IPS DF 6.9 (cell line): Measurements from ENCODE around the gene SAMSN1.

ENCODE experiments used
- DNase-seq: peaks from one replicate; pipeline ENCODE4 v3.0.0-alpha.2; 2013; ENCODE audit warnings: low read depth, low spot score
- H3K27ac ChIP-seq: one replicate; pipeline ENCODE4 v1.5.1; 2013; ENCODE audit warnings: low read length, control low read depth
- H3K27me3 ChIP-seq: 2 replicates; pipeline ENCODE4 v1.6.1; 2013; ENCODE audit warnings: mild to moderate bottlenecking, low read length; ENCODE audit not compliant: control insufficient read depth, insufficient read depth
- H3K36me3 ChIP-seq: 2 replicates; pipeline ENCODE4 v1.6.1; 2013; ENCODE audit warnings: low read length; ENCODE audit not compliant: control insufficient read depth, insufficient read depth
- H3K4me1 ChIP-seq: 2 replicates; pipeline ENCODE4 v1.6.1; 2013; ENCODE audit warnings: low read length; ENCODE audit not compliant: control insufficient read depth, insufficient read depth
- H3K4me3 ChIP-seq: 2 replicates; pipeline ENCODE4 v1.5.1; 2013; ENCODE audit warnings: mild to moderate bottlenecking, low read length
- H3K9me3 ChIP-seq: 2 replicates; pipeline ENCODE4 v1.6.1; 2013; ENCODE audit warnings: low read length, inconsistent platforms; ENCODE audit not compliant: control insufficient read depth, insufficient read depth
- WGBS: extraction: QIAGEN DNeasy Blood & Tissue Kit; methylation state at CpG from one replicate; pipeline ENCODE4 v1.1.7; 2013; ENCODE audit warnings: mixed read lengths, missing lambda C conversion rate; ENCODE audit not compliant: insufficient read length, insufficient coverage; 5-methylcytosine and 5-hydroxymethylcytosine counted together

The SAMSN1 gene

DNA sequence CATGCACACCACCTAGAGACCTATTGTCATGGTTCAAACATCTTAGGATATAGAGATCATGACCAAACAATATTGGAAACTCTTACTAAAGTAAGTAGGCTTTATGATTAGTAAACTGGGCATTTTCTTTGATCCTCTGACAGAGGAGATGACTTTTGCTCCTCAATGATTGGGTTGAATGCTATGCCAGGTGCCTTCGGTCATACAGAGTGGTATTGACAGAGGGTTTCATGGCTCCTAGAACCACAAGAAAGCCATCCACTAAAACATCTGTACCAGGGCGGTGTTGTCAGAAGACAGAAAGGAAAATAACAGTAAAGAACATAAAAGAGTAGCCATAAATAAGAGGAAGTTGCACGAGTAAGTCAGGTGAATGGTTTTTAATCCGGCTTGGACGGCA is 20.8 kb upstream of the SAMSN1 start:
- H3K4me3 ChIP-seq, result no peak overlapping the region
- WGBS, result no CpG with 5 or more reads among the region's 5 CpGs
- H3K9me3 ChIP-seq, result no peaks in the 10 kb centered on the region
- H3K36me3 ChIP-seq, result no peaks in the 10 kb centered on the region
- no peak overlapping the region for H3K27ac ChIP-seq
- DNase-seq, result no peak
- no peaks in the 10 kb centered on the region for H3K4me1 ChIP-seq
- H3K27me3 ChIP-seq, result no peaks in the 10 kb centered on the region

DNA sequence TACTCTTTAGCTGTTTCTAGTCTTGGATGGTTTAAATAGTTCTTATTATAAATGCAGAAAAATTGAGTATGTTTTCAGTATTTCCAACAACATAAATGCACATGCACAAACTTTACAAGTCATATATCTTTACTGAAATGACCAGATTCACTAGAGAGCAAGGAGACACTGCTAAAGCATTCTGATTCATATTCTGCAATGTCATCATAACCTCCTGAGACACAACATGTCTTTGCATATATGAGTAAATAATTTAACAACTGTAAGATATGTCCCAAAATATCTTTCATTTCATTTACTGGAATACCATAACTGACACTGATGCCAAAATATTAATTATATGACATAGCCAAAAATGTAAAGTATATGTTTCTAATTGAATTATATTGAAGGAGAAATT is 16.8 kb upstream of the SAMSN1 start:
- Histone ChIP-seq H3K36me3 (no peaks in the 10 kb centered on the region), H3K4me3 (no peak overlapping the region), H3K27me3 (no peaks in the 10 kb centered on the region), H3K27ac (no peak overlapping the region), H3K9me3 (no peaks in the 10 kb centered on the region), H3K4me1 (no peaks in the 10 kb centered on the region)
- DNase-seq, result no peak

GRCh38 chr21:14560555-14560954 is 14.4 kb upstream of the SAMSN1 start:
- DNase-seq, result no peak
- H3K36me3 ChIP-seq, result no peaks in the 10 kb centered on the region
- H3K4me1 ChIP-seq, result no peaks in the 10 kb centered on the region
- H3K4me3 ChIP-seq, result no peak overlapping the region
- no peaks in the 10 kb centered on the region for H3K9me3 ChIP-seq
- no peak overlapping the region for H3K27ac ChIP-seq
- WGBS, result no CpG with 5 or more reads among the region's 4 CpGs
- H3K27me3 ChIP-seq, result no peaks in the 10 kb centered on the region

GRCh38 chr21:14560139-14560538 is 14.0 kb upstream of the SAMSN1 start:
- Histone ChIP-seq H3K36me3 (no peaks in the 10 kb centered on the region), H3K4me1 (no peaks in the 10 kb centered on the region), H3K4me3 (no peak overlapping the region), H3K27me3 (no peaks in the 10 kb centered on the region), H3K9me3 (no peaks in the 10 kb centered on the region), H3K27ac (no peak overlapping the region)
- no peak for DNase-seq

DNA sequence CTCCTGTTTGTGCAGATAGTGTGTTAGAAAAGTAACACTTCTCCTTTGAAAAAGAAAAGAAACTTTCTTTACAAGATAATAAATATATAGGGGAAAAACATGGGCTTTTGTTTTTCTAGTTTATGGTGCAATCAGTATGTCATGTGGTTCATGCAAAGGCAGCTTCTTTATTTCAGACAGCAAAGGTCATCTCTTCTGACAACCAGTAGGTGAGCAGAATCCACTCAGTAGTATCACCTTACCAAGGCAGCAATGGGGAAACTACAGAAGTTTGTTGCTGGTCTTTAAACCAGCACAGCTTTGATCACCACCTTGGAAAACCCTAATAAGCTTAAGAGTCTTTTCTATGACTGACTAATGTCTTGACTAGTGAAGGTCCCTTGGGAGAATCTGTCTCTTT is 13.0 kb upstream of the SAMSN1 start:
- no peaks in the 10 kb centered on the region for H3K36me3 ChIP-seq
- H3K27me3 ChIP-seq, result no peaks in the 10 kb centered on the region
- no peaks in the 10 kb centered on the region for H3K9me3 ChIP-seq
- H3K4me3 ChIP-seq, result no peak overlapping the region
- no peak overlapping the region for H3K27ac ChIP-seq
- H3K4me1 ChIP-seq, result no peaks in the 10 kb centered on the region
- no peak for DNase-seq

DNA sequence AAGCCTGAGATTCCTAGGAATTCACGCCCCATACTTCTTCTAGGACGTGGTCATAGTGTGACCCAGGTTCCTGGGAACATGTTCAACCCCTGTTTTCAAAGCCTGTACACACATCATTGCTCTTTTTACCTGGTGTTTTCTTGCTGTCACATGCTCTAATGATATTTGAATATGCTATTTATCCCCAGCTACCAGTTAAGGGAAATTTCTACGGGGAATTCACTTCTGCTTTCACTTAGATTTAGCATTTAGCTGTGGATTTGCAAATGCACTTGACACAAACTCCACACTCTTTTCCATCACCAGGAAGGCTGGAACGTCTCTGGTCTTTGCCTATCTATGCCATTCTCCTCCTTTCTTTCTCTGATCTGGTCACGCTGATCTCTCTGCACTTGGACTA is 11.3 kb upstream of the SAMSN1 start:
- no peaks in the 10 kb centered on the region for H3K4me1 ChIP-seq
- H3K27ac ChIP-seq, result no peak overlapping the region
- no CpG with 5 or more reads among the region's 5 CpGs for WGBS
- no peaks in the 10 kb centered on the region for H3K9me3 ChIP-seq
- H3K4me3 ChIP-seq, result no peak overlapping the region
- no peak for DNase-seq
- no peaks in the 10 kb centered on the region for H3K27me3 ChIP-seq
- H3K36me3 ChIP-seq, result no peaks in the 10 kb centered on the region

GRCh38 chr21:14554948-14555347 is 8.8 kb upstream of the SAMSN1 start:
- H3K9me3 ChIP-seq, result no peaks in the 10 kb centered on the region
- no CpG with 5 or more reads among the region's 1 CpG for WGBS
- DNase-seq, result no peak
- H3K4me1 ChIP-seq, result no peaks in the 10 kb centered on the region
- no peak overlapping the region for H3K4me3 ChIP-seq
- no peak overlapping the region for H3K27ac ChIP-seq
- H3K36me3 ChIP-seq, result no peaks in the 10 kb centered on the region
- H3K27me3 ChIP-seq, result no peaks in the 10 kb centered on the region

GRCh38 chr21:14553422-14553821 is 7.3 kb upstream of the SAMSN1 start:
- DNase-seq, result no peak
- no CpG with 5 or more reads among the region's 2 CpGs for WGBS
- H3K9me3 ChIP-seq, result no peaks in the 10 kb centered on the region
- no peak overlapping the region for H3K4me3 ChIP-seq
- no peaks in the 10 kb centered on the region for H3K4me1 ChIP-seq
- H3K27ac ChIP-seq, result no peak overlapping the region
- no peaks in the 10 kb centered on the region for H3K36me3 ChIP-seq
- no peaks in the 10 kb centered on the region for H3K27me3 ChIP-seq

GRCh38 chr21:14551741-14552140 is 5.6 kb upstream of the SAMSN1 start:
- Histone ChIP-seq H3K4me3 (no peak overlapping the region), H3K36me3 (no peaks in the 10 kb centered on the region), H3K4me1 (no peaks in the 10 kb centered on the region), H3K27me3 (no peaks in the 10 kb centered on the region), H3K9me3 (no peaks in the 10 kb centered on the region), H3K27ac (no peak overlapping the region)
- WGBS, result no CpG with 5 or more reads among the region's 2 CpGs
- no peak for DNase-seq

GRCh38 chr21:14550135-14550534 is 4.0 kb upstream of the SAMSN1 start:
- Histone ChIP-seq H3K27ac (no peak overlapping the region), H3K9me3 (no peaks in the 10 kb centered on the region), H3K27me3 (no peaks in the 10 kb centered on the region), H3K36me3 (no peaks in the 10 kb centered on the region), H3K4me3 (no peak overlapping the region), H3K4me1 (no peaks in the 10 kb centered on the region)
- DNase-seq, result no peak
- WGBS, result no CpG with 5 or more reads among the region's 3 CpGs

DNA sequence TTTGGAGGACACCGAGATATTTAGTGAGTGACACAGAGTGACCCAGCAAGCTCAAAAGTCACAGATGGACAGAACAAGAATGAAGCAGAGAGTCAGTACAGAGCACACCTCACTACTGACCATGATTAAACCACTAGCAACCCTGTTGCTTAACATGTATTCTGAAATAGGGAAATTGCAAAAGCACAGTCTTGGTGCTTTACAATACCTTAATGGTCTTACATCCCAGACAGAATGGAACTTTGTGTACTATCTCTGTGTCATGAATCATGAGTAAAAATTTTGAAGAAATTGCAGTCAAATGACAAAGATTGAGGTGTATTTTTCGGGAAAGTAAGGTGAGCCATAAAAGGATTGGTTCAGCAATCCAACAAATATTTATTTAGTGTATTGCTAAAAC is 2.7 kb upstream of the SAMSN1 start:
- Histone ChIP-seq H3K9me3 (no peaks in the 10 kb centered on the region), H3K4me1 (no peaks in the 10 kb centered on the region), H3K27me3 (no peaks in the 10 kb centered on the region), H3K27ac (no peak overlapping the region), H3K36me3 (no peaks in the 10 kb centered on the region), H3K4me3 (no peak overlapping the region)
- no peak for DNase-seq
- no CpG with 5 or more reads among the region's 2 CpGs for WGBS
